BJ (cell line): ENCODE measurements around the gene AVP. TPM values are rescaled to one million over a fixed set of nuclear protein-coding genes. Genes with fewer than 3 reads are reported as not detected.

Experiments
- CTCF ChIA-PET: fragments of 350-600 bp; formaldehyde crosslinking; extraction: SDS; loops from one replicate; lab custom pipeline; 2021; ENCODE audit warnings: antibody characterized with exemption, inconsistent platforms; lab: Yijun Ruan, JAX
- POLR2A ChIA-PET: fragments of 300-600 bp; sonication (Branson Sonifier 250); formaldehyde crosslinking; extraction: SDS; loops from one replicate; lab custom pipeline; 2021; ENCODE audit warnings: antibody characterized with exemption; lab: Charles Lee
- DNase-seq: peaks from one replicate; pipeline ENCODE4 v3.0.0-alpha.2; 2011; ENCODE audit warnings: low read depth
- H3K27me3 ChIP-seq: 2 replicates; pipeline ENCODE4 v1.6.0; 2011; ENCODE audit warnings: low read length; ENCODE audit not compliant: control insufficient read depth, insufficient read depth
- H3K36me3 ChIP-seq: 2 replicates; pipeline ENCODE4 v1.5.1; 2011; ENCODE audit warnings: low read length; ENCODE audit not compliant: control insufficient read depth, insufficient read depth
- H3K4me3 ChIP-seq: 2 replicates; pipeline ENCODE4 v1.5.1; 2011; ENCODE audit warnings: low read depth, mild to moderate bottlenecking, control low read depth, low read length
- CTCF ChIP-seq: IDR thresholded peaks from 2 replicates; pipeline ENCODE4 v1.5.1; 2011; ENCODE audit warnings: low read depth, mild to moderate bottlenecking, control low read depth, inconsistent platforms, low read length, moderate library complexity; ENCODE audit not compliant: insufficient read depth
- polyA plus RNA-seq: library from polyadenylated mRNA; depleted of rRNA; stranded (reverse); fragments of >200 nt; gene quantifications from 2 replicates; pipeline ENCODE4 v1.2.3, GENCODE V29; 2011

Gene AVP
- polyA plus RNA-seq, 1 experiment = not detected

GRCh38 chr20:3045042-3045815 is 39.3 kb downstream of the AVP start:
- Histone ChIP-seq H3K4me3 (peak overlapping the region; percentile 87), H3K27me3 (no peaks in the 10 kb centered on the region), H3K36me3 (peaks cover 10% of the 10 kb centered on the region)
- CTCF ChIA-PET = interaction anchor here (0.6 to 1.2 kb wide), 4 partner anchors 28 to 271 kb away, joined by 3 read pairs; no protein-coding TSS in a partner anchor
- POLR2A ChIA-PET = no interaction called here
- DNase-seq = peak; percentile 20
- no peak for TF ChIP-seq CTCF

- ChIA-PET POLR2A (no interaction called here), CTCF (interaction anchor here (1.1 kb wide), 1 partner anchor 59 kb away, joined by 3 read pairs; no protein-coding TSS in a partner anchor)
- H3K36me3 ChIP-seq = peaks cover 8% of the 10 kb centered on the region
- H3K4me3 ChIP-seq = no peak overlapping the region
- no peaks in the 10 kb centered on the region for H3K27me3 ChIP-seq
- DNase-seq = no peak
- TF ChIP-seq CTCF = no peak
Measured at GRCh38 chr20:3044336-3044965, 40.1 kb downstream of the AVP start.

GRCh38 chr20:3043322-3043721 is 41.2 kb downstream of the AVP start, which contains the start of gene GNRH2:
Gene GNRH2 (plus strand): TSS chr20:3043622. CDS start chr20:3044415, 793 bp downstream.
- POLR2A ChIA-PET = no interaction called here
- CTCF ChIA-PET = interaction anchor here (0.8 kb wide), 1 partner anchor 9 kb away, joined by 3 read pairs; no protein-coding TSS in a partner anchor
- no peak for DNase-seq

GRCh38 chr20:3042625-3043024 is 41.9 kb downstream of the AVP start:
- no peak for TF ChIP-seq CTCF
- Histone ChIP-seq H3K36me3 (peaks cover 14% of the 10 kb centered on the region), H3K27me3 (no peaks in the 10 kb centered on the region), H3K4me3 (no peak overlapping the region)
- no peak for DNase-seq
- ChIA-PET POLR2A (no interaction called here), CTCF (interaction anchor here (0.8 to 1.2 kb wide), 3 partner anchors 9 to 283 kb away, joined by 3 to 7 read pairs (median 4); no protein-coding TSS in a partner anchor)

More at GRCh38 chr20:3043322-3043721, 41.2 kb downstream of the AVP start, which contains the start of gene GNRH2:
- no peaks in the 10 kb centered on the region for H3K27me3 ChIP-seq
- H3K4me3 ChIP-seq = no peak within 1 kb of the TSS
- peaks cover 13% of the 10 kb centered on the region for H3K36me3 ChIP-seq
- no peak for TF ChIP-seq CTCF

GRCh38 chr20:3041854-3042409 is 42.6 kb downstream of the AVP start:
- Histone ChIP-seq H3K4me3 (no peak overlapping the region), H3K36me3 (peaks cover 21% of the 10 kb centered on the region), H3K27me3 (no peaks in the 10 kb centered on the region)
- no peak for DNase-seq
- no peak for TF ChIP-seq CTCF
- ChIA-PET POLR2A (no interaction called here), CTCF (interaction anchor here (0.8 to 1.2 kb wide), 3 partner anchors 8 to 282 kb away, joined by 3 to 7 read pairs (median 4); no protein-coding TSS in a partner anchor)
